ENCODE results near the gene AS3MT.

AS3MT gene

DNA sequence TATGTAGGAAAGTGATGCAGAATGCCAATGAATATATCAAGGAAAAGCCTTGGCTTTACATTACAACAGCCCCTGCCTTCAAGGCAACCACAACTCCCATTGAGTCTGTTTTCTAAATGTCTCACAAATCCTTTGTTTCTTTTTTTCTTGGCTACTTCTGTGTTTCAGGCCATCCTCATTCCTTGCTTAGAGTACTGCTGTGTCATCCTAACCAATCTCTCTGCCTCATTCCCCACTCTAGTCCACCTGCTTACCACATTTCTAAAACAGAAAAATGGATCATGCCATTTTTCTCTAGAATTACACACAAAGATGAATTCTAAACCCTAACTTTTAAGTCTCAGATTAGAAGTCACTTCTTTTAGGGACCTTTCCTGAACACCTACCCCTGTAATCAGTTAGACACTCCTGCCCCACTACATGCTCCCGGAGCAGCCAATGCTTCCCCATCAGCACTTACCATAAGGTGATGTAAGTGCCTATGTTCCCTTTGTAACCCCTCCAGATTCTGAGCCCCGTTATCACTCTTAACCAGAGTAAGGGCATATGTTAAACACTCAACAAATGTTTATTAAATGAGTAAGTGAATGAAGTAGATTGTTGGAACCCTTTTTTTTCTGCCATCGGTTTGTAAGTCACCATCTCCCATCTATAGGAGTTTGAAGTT, 12.4 kb upstream of the AS3MT start:
- no peak for DNase-seq

DNA sequence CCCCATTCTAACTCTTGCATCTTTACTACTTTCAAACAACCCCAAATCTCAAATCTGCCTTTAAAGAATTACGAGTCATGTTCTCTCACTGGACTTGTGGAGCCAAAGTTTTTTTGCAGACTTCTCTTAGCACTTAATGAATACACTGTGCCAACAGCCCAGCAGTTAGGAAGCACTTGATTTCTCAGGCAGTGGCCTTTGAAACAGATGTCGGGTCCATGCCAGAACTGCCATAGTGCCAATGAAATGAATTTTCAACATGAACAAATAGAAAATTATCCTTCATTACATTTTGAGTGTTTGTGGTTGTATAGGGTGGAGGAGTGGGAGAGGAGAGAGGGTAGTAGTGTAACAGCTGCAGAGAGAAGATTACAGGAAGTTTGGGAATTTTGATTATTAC, 9.4 kb upstream of the AS3MT start:
- no peak for DNase-seq

DNA sequence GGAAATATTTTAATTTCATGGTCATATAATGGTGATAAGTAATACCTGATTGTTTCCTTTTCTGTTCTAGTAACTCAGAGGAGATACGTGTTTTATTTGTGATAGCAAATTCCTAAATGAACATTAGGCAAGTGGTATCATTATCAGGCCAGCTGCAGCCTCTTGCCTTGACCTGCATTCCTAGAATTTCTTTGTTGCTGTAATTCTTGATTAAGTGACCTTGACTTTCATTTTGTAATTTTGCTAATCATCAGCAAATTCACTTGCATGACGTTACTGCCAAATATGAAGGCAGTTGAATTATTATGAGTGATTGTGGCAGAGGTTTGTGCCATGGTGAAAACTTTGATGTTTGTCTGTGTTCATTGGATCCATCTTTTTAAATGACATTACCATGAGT, 5.6 kb upstream of the AS3MT start:
- DNase-seq, result no peak

DNA sequence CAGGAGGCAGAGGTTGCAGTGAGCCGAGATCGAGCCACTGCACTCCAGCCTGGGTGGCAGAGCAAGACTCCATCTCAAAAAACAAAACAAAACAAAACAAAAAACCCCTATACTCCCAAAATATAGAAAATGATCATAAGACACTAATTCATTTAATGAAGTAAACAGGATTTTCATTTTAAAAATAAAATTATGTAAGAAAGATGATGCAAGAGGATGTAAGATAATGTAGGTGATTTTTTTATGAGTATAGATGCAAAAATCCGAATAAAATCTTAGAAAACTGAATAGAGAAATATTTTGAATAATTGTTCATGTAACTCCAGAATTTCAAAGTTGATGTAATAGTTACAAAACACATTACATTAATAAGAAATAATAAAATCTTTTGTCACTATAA, 3.6 kb upstream of the AS3MT start:
- DNase-seq, result no peak

DNA sequence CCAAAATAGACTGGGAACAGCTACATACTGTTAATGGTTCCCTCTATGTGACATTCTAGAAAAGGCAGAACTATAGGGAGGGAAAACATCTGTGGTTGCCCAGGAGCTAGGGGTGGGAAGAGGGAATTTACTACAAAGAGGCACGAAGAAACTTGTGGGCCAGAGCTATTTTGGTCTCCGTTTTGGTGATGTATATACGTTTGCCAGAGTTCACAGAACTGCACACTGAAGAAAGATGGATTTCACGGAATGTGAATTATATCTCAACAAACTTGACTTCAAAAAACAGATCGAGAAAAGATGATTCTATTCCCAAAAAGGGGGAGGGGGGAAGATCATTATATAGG, 386 bp upstream of the AS3MT start:
- no peak for DNase-seq

DNA sequence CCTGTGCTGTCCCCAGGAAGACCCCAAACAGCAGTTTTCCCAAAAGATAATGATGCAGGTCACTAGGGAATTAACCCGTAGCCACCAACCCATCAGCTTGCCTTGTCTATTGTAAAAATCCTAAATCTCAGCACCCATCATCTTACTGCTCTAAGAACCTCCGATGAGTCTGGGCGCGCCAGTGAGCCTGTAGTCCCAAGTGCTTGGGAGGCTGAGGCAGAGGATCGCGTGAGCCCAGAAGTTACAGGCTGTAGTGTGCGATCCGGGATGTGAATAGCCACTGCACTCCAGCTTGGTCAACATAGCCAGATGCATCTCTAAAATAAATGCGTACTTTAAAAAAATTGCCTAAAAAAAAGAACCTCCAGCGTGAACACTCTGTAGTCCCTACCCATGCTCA, 951 bp downstream of the AS3MT start:
- DNase-seq, result no peak

DNA sequence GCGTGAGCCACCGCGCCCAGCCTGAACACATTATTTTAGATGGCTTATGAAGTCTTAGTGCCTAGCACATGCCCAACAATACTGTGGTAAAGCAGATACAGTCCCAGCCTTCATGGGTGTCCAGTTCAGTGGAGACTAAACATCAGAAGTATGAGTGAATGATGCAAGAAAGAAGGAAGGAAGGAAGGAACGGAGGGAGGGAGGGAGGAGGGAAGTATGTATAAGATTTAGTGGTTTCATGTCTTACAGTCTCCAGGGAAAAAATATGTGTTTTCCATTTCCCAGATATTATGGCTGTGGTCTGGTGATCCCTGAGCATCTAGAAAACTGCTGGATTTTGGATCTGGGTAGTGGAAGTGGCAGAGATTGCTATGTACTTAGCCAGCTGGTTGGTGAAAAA, 2.9 kb downstream of the AS3MT start:
- no peak for DNase-seq

DNA sequence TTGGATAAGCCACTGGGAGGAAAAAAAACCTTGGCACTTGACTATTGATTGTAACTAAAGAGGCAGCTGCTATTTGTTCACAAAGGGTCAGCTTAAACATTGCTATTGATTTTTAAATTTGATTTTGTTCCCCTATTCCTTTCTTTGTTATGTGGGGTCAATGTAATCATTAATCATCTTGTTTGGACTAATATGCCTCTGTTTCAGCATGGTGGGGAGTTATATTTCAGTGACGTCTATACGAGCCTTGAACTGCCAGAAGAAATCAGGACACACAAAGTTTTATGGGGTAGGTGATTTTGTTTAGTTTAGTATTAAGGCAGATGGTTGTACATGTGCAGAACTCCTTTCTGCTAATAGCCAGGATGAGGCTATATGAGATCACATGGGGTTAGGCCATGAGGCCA, 7.5 kb downstream of the AS3MT start:
- no peak for DNase-seq

DNA sequence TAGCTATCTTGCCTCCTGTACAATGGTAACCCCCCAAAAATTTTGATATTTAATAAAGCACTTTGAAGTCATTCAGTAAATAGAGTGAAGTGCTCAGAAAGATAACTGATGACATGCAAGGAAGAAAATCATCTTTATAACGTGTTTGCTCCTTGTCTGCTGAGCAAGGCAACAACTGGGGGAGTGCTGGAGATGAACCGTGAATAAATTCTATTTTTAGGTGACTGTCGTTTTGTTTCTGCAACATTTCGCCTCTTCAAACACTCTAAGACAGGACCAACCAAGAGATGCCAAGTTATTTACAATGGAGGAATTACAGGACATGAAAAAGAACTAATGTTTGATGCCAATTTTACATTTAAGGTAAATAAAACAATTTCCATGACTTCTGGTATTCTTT, 9.4 kb downstream of the AS3MT start:
- no peak for DNase-seq

DNA sequence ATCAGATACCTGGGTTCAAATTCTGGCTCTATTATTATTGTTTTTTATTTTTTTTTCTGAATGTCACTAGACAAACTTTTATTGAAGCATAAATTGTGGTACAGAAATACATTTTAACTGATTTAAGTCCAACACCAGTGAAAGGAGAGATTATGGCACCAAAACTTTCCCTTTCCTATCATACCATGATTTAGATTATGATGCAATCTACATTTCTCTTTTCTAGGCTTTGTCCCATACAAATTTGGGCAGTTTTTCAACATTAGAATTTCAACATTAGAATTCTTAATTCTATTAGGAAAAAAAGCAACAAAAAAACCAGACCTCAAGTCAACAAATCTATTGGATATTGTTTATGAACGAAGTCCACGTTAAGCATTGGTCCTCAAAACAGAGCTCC, 11.0 kb downstream of the AS3MT start:
- no peak for DNase-seq

DNA sequence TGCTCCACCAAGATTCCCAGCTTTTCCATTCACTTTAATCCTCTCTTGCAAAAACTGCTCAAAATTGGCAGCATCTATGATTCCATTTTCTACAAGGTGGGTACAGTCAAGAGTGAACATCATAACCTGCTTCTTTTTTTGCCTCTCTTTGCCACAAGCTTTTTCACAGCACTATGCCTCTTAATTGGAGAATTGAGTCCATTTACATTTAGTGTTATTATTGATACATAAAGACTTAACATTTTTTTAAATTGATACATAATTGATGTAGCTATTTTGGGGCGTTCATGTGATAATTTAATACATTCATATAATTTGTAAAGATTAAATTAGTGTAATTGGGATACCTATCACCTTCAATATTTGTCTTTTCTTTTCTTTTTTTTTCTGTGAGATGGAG, 18.8 kb downstream of the AS3MT start:
- no peak for DNase-seq

DNA sequence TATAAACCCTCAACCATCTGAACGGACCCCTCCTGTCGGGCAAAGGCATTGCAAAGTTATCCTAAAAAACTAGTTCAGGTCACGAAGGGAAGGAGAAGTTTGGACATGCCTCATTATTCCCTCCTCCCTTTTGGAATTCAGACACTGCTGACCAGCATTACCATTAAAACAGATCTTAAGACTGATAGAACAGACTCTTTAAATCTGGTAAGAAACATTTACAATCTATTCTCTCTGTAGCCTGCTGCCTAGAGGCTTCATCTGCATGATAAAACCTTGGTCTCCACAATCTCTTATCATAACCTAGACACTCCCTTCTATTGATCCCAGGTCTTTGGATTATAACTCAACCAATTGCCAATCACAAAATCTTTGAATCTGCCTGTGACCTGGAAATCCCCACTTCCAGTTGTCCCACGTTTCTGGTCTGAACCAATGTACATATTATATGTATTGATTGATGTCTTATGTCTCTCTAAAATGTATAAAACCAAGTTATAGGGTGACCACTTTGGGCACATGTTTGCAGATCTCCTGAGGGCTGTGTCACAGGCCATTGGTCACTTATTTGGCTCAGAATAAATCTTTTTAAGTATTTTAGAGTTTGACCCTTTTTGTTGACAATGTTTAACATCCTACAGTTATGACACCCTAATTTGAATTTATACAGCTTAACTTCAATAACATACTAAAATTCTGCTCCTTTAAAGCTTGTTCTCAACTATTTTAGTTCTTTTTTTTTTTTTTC, 25.4 kb downstream of the AS3MT start:
- DNase-seq, result no peak

DNA sequence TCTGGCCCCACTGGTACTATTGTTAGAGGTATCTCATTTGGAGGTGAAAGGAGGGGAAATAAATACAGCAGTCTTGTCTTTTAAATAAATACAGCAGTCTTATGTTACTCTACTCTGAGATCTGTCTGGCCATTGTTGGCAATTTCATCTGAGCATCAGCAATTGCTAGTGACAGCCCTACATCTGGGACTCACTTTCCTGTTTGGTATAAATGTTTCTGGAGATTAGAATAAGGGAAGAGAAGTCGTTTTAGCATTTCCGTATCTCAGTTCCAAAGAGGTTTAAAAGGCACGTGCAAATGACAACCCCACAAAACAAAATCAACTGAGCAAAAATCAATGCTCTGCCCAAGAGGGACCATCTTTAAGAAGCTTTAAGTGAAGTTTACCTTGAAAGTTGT, 30.7 kb downstream of the AS3MT start:
- no peak for DNase-seq

DNA sequence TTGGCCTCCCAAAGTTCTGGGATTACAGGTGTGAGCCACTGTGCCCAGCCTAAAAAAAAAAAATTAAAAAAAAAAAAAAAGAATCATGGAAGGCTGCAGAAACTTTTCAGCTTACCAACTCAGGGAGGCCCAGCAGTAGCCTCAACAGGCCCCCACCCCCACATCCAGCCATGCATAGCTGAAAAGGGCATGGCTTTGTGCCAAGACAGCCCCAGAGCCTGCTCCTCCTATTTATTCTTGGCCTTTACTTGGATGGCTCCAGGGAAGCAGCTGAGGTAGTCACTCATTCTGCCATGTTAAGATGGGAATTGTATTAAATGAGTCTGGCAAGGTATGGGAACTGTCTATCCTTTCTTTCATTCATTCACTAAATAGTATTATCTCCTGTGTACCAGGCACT, 35.1 kb downstream of the AS3MT start:
- DNase-seq, result no peak

DNA sequence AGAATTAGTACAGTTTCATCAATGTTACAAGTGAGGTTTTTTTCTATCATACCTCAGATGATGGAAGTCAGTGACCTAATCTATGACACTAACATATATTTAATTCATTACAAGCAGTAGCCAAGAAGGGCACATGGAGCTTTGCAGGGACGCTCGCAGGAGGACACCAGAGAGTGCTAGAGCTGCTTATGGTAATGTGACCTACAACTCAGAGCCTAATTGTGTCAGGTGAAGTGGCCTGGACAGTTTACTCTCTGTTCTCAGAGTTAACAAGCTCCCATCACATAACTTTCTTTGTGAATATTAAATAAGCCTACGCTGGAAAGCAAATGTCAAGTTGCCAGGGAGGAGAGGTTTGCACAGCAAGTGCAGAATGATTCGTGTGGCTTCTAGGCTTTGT, 37.2 kb downstream of the AS3MT start:
- no peak for DNase-seq

DNA sequence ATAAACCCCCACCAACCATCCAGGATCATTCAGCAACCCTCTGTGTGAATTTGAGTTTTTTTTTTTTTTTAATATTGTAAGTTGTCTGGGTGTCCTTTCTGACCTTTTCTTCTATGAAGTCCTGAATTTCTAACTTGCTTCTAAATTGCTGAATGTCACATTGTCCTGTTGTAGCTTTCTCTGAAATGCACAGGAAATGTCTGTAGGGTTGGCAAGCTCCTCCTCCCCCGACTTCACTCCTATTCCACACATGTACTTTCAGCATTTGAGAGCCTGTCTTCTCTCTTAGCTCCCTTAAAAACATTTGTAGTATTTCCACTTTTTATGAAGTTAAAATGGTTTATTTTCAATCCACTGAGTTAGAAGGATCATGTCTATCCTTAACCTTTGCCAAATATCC, 45.5 kb downstream of the AS3MT start:
- no peak for DNase-seq

DNA sequence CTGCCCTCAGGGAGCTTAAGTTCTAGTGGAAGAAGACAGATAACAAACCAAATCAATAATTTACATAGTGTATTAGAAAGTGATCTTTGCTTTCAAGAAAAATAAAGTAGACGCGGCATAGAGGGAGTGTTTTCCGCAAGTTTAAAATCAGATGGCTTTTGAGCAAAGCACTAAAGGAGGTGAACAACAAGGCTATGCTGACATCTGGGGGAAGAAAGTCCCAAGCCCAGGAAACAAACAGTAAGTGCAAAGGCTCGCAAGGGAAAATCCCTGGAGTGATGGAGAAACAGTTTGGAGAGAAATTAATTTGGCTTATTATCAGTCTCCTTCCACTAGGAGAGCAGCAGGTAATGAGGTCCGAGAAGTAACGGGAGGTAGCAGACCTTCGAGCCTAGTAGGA, 46.9 kb downstream of the AS3MT start:
- DNase-seq, result no peak

DNA sequence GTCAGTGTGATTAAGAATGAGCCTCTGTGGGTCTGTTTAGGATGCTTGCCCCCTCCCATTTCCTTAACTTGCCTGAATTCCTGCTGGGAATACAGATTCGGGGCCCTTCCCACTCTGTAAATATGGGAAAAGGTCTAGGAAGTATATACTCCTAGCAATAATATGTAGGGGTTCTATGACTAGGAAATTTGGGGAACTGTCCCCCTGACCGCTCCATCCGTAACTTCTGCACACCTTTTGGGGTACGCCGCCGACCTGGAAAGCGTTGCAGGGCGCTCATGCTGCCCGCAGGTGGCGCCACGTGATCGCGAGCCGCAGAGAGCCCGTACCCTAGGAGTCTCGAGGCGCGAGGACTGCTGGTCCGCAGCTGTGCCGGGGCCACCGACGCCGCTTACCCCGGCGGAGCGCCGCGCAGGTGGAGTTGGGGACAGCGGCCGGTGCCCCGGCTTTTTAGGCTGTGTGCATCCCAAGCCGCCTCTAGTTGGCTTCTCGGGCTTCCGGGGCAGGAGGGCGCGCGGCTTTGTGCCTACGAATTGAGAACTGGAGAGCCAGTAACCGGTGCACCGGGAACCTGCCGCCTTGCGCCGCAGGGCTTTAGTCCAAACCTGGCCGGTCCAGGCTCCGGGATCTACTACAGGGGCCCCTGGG, 48.2 kb downstream of the AS3MT start:
- peak; percentile 73 to 75 for DNase-seq

DNA sequence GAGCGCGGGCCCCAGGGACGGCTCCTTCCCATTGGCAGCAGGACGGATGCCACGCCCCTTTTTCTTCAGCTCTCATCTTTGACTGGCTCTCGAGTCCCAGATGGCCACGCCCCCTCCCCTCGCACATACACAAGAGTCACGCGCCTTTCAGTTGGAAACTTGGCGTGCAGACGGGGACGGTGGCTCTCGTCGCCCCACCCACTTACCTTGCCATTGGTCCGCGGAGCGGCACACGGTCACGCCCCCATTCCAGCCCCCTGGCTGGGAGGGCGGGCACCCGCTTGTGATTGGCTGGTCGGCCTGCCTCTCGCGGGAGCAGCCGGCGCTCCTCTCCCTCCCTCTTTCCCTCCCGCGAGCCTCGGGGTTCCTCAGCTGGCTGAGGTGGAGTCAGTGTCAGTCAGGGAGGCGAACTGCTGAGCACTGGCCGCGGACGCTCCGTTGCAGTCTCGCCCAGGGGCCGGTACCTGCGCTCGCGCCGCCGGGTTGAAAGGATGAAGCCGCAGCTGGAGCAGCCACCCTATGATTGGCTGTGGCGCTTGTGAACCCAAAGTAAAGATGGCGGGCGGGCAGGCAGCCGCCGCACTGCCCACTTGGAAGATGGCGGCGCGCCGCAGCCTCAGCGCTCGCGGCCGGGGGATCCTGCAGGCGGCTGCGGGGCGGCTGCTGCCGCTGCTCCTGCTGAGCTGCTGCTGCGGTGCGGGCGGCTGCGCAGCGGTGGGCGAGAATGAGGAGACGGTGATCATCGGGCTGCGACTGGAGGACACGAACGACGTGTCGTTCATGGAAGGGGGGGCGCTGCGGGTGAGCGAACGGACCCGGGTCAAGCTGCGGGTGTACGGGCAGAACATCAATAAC, 48.9 kb downstream of the AS3MT start, which contains the start of gene CNNM2:
CNNM2 (plus strand) TSS at position 333 of the 855 bp plus-strand sequence; CDS start at position 520, 187 bp downstream.
- DNase-seq, result peak; percentile 99 to 100

DNA sequence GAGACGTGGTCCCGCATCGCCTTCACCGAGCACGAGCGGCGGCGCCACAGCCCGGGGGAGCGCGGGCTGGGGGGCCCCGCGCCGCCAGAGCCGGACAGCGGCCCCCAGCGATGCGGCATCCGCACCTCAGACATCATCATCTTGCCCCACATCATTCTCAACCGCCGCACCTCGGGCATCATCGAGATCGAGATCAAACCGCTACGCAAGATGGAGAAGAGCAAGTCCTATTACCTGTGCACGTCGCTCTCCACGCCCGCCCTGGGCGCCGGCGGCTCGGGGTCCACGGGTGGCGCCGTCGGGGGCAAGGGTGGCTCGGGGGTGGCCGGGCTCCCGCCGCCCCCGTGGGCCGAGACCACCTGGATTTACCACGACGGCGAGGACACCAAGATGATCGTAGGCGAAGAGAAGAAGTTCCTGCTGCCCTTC, 49.6 kb downstream of the AS3MT start:
- DNase-seq, result peak; percentile 14 to 18

DNA sequence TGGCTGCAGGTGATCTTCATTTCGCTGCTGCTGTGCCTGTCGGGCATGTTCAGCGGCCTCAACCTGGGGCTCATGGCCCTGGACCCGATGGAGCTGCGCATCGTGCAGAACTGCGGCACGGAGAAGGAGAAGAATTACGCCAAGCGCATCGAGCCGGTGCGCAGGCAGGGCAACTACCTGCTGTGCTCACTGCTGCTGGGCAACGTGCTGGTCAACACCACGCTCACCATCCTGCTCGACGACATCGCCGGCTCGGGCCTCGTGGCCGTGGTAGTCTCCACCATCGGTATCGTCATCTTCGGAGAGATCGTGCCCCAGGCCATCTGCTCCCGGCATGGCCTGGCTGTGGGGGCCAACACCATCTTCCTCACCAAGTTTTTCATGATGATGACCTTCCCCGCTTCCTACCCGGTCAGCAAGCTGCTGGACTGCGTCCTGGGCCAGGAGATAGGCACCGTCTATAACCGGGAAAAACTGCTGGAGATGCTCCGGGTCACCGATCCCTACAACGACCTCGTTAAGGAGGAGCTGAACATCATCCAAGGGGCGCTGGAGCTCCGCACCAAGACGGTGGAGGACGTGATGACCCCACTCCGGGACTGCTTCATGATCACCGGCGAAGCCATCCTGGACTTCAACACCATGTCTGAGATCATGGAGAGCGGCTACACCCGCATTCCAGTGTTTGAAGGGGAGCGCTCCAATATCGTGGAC, 50.1 kb downstream of the AS3MT start:
- no peak for DNase-seq

DNA sequence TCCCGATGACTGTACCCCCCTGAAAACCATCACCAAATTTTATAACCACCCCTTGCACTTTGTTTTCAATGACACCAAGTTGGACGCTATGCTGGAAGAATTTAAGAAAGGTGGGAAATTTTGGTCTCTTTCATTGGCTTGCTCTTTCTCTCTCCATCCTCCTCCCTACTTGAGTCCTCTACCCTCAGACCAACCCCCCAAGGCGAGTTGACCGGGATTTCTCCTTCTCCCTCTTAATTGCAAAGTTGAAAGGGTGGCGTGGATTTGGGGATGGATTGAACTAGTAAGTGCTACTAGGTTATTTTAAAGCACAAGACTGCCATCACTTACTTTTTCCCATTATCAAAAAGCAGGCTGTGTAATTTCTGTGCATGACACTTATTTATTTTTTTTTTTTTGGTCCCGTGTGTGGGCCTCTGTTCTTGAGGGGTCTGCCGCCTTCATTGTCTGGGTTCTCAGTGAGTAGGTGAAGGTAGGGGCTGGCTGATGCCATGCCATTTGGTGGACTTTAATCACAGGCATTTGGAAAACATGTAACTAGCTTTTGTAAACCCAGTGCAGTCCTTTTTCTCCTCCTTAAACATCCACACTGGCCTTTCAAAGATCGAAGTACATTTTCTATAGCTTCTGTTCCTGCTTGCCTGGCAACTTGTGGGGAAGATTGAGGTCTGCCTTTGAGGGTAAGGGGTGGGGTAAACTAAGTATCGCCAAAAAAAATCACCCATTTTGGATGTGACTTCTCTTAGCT, 50.9 kb downstream of the AS3MT start:
- no peak for DNase-seq

Data from activated CD4-positive, alpha-beta T cell treated with anti-CD3 and anti-CD28 coated beads, Interleukin-2, amount 50 U/mL, for 4 hours (primary cell).